Ishikawa (cell line): Measurements from ENCODE around the gene PLCL1.

ENCODE experiments used
- CEBPB ChIP-seq: IDR thresholded peaks from 2 replicates; pipeline ENCODE4 v1.6.1; 2012
- EGR1 ChIP-seq: IDR thresholded peaks from 2 replicates; pipeline ENCODE4 v1.6.1; 2012
- EP300 ChIP-seq: IDR thresholded peaks from 2 replicates; pipeline ENCODE4 v1.6.1; 2012; ENCODE audit warnings: borderline replicate concordance
- FOXM1 ChIP-seq: IDR thresholded peaks from 2 replicates; pipeline ENCODE4 v1.6.1; 2012; ENCODE audit warnings: low read depth, borderline replicate concordance
- MAX ChIP-seq: IDR thresholded peaks from 2 replicates; pipeline ENCODE4 v1.6.1; 2012
- NFIC ChIP-seq: IDR thresholded peaks from 2 replicates; pipeline ENCODE4 v1.6.1; 2012
- RAD21 ChIP-seq: IDR thresholded peaks from 2 replicates; pipeline ENCODE4 v1.6.1; 2012; ENCODE audit warnings: low read depth
- REST ChIP-seq: IDR thresholded peaks from 2 replicates; pipeline ENCODE4 v1.6.1; 2012; ENCODE audit warnings: low read depth, mild to moderate bottlenecking
- TAF1 ChIP-seq: IDR thresholded peaks from 2 replicates; pipeline ENCODE4 v1.6.1; 2012; ENCODE audit warnings: low read depth, mild to moderate bottlenecking
- TEAD4 ChIP-seq: IDR thresholded peaks from 2 replicates; pipeline ENCODE4 v1.6.1; 2012
- YY1 ChIP-seq: IDR thresholded peaks from 2 replicates; pipeline ENCODE4 v1.6.1; 2012; ENCODE audit warnings: low read depth
- TF ChIP-seq, protein P1 (sequence below): IDR thresholded peaks from 2 replicates; pipeline ENCODE4 v1.6.1; 2012

DNA sequence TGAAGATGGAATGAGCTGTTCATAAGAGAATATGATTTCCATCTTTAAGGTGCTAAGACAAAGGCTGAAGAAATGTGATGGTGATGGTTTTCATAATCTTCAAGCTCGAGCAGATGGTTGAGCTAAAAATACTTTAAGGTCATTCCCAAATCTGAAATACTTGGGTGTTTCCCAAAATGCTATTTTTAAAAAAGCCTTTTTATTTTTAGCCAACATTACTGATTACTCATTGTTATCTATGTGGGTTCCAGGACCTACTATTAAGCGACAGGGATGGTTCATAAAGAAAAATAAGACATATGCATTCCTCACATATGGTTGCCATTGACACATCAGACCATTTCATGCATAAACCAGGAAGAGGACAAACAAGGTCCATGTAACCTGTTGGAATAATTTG, 298.5 kb downstream of the PLCL1 start:
- TF ChIP-seq CEBPB (no peak), REST (no peak), NFIC (no peak), EP300 (no peak), YY1 (no peak), TEAD4 (no peak), TAF1 (no peak), MAX (no peak), RAD21 (no peak), EGR1 (no peak), FOXM1 (no peak)
- TF ChIP-seq, protein P1, sequence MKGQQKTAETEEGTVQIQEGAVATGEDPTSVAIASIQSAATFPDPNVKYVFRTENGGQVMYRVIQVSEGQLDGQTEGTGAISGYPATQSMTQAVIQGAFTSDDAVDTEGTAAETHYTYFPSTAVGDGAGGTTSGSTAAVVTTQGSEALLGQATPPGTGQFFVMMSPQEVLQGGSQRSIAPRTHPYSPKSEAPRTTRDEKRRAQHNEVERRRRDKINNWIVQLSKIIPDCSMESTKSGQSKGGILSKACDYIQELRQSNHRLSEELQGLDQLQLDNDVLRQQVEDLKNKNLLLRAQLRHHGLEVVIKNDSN: no peak
